HuH-7.5 (cell line): Measurements from ENCODE around the gene DMRT2.

Experiments
- DNase-seq: peaks from one replicate; pipeline ENCODE4 v3.0.0; 2011; ENCODE audit warnings: low spot score

Gene DMRT2

DNA sequence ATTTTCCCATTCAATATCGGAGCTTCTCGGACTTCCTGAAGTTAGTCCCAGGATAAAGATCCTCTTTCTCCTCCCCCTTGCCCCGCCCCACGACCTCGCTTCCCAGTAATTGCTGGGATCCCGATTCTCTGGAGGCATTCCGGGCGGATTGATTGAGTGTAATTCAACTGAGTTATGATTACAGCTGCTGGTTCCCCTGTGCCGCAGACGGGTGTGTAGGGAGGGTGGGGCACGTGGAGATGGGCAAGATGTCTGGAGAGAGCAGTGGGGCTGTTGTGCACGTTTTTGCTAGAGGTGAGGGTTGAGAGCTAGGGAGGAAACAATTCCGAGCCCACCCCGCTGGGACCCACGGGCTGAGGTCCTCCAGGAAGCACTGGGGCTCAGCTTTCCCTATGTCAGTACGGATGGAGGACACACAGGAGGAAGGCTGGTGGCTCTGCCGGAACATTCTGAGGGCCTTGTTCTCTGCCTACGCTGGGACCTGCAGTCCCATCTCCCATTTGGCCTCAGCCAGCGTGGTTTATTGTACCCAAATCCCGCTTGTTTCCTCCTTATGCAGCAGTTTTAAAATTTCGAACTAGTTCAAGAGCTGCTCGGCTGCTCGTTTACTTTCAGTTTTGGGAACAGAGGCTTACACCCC is 2.4 kb upstream of the DMRT2 start:
- no peak for DNase-seq

DNA sequence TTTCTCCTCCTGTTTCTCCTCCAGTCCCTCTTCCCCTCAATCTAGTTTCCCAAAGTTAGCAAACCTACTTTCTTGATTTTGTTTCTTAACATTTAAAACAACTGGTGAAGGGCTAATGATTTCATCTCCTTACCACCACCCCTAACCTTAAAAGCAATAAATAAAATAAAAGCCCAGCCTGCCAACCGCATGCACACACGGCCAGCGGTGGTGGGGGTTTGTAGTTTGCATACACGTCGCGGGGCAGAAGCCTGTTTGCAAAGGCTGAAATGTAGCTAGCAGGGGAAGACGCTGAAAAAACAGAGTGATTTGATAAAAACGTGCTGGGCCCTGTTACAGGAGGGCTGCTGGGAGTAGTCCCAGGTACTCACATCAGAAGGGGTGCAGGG is 1.9 kb upstream of the DMRT2 start:
- no peak for DNase-seq

DNA sequence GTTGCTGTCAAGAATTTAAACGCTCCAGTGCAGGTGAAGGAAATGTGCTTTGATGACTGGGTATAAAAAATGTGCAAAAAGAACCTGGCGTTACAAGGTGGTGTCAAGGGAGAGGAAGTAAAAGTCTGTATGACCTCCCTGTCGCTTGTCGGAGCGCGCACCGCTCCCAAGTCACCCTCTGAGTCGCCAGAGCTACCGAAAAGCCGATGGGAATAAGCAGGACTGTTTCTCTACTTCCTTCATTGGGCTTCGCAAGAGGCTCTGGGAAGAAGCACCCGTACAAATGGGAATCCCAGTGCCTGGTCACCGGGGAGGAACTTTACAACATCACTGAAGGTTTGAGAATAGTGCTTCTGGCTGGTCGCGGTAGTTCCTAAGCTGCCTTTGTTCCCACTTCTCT is 1.3 kb upstream of the DMRT2 start:
- DNase-seq: no peak

DNA sequence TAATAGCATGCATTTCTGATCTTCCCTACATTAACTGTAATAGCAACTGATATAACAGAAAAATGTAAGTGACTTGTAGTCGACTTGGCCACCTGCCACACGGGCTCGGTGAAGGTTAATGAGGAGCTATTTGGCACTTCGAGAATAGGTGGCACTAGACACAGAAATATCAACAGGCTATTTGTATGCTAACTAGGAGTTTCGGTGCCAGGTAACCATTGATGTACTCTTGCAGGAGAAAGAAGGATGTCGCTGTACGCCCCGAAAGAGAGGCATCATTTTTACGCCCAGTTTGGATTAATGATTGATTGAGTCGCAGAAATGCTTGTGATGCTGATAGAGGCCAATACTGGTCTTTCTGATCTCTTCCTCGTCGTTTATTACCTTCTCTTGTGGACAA is 516 bp upstream of the DMRT2 start:
- no peak for DNase-seq

DNA sequence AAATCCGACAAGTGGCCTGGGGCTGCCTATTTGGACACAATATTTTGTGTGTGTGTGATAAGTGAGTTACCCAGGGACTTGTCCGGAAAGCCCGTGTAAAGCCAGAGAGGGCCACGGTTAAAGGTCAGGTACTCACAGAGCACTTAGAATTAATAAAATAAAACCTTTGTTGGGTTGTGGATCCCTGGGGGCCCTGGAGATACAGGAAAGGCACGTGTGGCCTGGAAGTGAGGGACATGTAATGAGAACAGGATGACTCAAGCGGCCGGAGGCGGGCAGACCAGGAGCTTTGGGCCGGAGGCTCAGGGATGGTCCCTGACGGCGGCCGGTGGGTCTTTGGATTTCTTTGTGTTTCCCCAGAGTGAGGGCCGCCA is 1.0 kb downstream of the DMRT2 start:
- no peak for DNase-seq

DNA sequence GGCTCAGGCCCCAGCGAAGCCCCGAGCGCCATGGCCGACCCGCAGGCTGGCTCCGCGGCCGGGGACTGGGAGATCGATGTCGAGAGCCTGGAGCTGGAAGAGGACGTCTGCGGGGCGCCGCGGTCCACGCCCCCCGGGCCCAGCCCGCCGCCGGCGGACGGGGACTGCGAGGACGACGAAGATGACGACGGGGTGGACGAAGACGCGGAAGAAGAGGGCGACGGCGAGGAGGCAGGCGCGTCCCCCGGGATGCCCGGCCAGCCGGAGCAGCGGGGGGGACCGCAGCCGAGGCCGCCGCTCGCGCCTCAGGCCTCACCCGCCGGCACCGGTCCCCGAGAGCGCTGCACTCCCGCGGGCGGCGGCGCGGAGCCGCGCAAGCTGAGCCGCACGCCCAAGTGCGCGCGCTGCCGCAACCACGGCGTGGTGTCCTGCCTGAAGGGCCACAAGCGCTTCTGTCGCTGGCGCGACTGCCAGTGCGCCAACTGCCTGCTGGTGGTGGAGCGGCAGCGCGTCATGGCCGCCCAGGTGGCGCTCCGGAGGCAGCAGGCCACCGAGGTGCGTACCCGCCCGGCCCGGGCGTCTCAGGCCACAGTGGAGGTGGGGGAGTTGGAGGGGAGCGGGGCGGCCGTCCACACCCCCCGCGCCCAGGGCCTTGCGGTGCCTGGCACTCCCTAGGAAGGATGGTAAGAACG is 1.6 kb downstream of the DMRT2 start:
- no peak for DNase-seq

DNA sequence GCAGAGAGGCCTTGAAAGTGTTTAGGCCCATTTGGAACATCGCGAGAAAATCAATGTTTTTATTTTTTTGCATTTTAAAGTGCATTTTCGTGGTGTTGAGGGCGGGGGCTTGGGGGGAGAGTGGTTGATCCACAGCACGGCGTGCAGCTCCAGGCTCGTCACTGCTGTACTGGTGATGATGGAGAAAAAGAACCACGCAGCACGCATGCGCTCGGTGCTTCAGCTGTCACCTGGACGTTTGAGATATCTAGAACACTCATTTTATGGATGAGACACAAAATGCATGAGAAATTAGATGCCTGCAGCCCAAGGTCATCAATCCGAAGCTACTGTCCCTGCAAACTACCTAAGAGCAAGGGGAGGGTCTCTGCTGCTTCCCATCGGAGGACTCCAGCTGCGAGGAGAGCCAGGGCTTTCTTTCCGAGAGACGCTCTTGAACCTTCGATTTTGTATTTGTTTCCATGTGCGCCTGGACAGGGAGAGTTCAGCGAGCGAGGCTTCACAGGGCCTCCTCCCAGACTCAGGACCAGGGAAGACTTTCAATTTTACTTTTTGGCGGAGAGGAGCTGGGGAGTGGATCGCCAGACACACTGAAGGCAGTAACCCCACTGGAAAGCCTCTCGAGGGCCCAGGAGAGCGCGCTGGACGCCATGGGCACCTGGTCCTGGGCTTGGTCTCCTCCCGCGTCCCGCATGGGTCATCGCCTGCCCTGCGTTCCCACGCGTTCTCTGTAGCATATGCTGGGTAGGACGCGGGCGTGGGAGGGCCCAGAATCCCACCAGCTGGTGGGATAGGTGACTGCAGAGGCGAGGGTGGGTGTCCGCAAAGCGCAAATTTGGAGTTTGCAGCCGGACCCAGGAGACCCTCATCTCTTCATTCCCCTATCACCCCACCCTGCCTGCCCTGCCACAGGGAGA is 2.5 kb downstream of the DMRT2 start:
- DNase-seq: no peak

DNA sequence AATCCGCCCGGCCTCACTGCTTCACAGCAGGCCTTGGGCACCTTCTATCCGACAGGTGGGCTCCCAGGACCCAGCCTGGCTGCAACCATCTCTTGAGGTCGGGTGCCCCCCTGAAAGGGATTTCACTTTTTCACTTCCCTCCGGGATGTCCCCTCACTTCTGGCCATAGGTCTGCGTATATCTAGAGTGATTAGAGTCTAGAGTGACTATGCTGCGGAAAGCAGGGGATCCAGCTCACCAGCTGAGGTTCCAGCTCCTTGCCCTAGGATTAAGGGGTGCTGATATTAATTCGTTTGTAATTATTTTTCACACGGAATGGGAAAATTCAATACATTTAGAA is 3.1 kb downstream of the DMRT2 start:
- DNase-seq: no peak

DNA sequence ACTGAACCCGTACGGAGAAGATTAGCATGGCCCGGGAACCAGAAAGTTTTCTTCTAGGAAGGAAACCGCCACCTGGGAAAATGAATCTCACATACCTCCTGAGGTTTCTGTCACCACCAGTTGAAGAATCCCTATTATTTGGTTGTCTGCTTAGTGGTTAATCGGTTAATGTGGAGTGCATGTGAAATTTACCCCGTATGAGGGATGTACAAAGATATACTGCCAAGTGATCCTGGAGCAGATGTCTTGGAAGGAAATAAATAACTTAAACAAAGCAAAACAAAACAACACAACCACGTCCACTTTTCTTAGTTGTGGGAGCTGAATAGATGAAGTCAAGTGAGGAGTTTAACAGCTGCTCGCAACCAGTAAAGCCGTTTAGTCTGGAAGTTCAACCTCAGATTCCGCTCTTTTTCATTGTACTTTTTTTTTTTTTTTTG is 3.8 kb downstream of the DMRT2 start:
- no peak for DNase-seq

DNA sequence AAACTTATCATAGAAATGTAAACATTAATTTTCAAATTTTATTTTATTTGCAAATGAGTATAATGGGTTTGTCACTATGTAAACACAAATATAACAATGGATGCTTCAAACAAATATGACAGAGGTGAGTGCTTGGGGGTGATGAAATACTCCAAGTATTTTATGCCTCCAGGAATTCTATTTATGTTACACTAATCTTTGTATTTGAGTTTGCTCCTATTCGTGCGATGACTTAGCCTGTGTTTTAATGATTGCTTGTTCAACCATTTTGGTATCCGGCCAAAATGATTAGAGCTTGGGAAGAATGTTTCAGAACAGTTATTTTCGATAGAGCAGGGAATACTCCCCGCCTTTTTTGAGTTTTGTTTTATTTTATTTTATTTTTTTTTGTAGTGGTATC is 5.0 kb downstream of the DMRT2 start:
- no peak for DNase-seq

DNA sequence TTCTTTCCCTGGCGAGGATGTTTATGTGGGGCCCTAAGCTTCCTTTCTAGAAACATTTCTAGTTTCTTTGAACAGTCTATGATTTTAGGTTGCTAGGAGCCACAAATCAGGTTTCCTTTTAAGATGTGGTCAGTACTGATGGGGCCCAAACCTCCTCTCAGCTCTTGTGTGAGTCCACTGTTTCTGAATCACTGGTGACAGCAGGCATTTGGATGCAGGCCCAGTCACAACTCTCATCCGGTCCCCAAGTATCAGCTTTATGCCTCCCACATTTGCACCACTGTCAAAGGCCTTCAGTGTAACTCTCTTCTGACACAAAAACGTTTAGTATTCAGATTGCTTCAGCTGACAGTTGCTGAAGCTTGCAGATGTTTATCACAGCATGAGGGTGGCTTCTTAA is 7.8 kb downstream of the DMRT2 start:
- no peak for DNase-seq

DNA sequence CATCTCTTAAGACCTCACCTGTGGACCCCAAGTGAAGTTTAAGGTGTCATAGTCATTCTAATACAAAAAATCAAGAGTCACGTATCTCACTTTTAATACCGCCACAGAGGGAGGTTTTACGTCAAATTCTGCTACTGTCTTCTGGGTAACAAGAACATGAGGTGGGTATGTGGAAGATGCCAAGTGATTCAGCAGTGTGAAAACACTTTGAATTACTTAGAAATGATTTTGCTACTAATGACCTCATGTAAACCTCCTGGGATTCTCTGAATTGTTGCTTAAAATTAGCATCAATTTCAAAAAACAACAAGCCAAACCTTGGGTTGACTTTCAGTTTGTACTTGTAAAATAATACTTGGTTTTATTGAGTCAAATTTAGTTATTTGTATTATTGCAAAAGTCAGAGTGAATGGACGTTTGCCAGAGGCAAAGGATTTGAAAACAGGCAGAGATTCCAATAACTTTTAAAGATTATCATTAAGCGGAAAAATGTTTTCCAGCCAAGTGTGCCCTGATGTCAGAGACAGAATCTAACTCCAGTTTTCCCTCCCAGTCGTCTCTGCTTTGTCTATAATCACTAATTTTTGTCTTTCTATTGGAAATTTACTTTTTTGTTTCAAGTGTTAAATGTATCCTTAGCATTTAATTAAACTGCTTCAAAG is 8.8 kb downstream of the DMRT2 start:
- DNase-seq: no peak

DNA sequence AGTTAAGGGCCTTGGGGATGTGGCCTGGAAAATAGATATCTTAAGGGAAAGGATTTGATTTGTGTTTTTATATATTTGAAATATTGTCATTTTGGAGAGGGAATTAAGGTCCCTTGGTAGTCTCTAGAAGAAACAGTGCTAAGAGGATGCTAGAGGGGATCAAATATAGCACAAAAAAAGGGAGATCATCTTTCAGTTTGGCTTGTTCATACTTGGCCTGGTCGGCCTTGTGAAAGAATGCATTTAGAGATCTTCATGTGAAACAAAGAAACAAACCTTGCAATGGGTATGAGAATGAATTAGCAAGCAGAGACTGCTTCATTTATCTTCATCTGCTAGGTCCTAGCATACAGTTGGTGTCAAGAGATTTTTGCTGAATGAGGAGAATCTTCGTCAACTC is 15.0 kb downstream of the DMRT2 start:
- DNase-seq: no peak

DNA sequence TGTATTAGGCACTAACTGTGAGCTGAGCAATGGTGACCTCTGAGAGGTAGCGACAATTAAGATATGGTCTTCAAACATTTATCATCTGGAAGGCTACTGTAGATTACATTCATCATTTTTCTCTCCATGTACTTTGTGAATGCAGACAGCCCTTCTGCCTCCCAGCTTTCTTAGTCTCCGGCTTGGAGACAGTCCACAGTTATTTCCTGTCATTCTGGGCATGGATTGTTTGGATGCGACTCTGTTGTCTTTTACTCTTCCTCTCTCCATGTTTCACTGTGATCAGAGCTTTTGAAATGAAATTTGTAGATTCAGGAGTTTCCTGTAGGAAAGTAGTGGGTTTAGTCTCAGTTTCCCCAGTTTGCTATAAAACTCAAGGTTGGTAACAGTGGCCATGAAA is 20.5 kb downstream of the DMRT2 start:
- no peak for DNase-seq

DNA sequence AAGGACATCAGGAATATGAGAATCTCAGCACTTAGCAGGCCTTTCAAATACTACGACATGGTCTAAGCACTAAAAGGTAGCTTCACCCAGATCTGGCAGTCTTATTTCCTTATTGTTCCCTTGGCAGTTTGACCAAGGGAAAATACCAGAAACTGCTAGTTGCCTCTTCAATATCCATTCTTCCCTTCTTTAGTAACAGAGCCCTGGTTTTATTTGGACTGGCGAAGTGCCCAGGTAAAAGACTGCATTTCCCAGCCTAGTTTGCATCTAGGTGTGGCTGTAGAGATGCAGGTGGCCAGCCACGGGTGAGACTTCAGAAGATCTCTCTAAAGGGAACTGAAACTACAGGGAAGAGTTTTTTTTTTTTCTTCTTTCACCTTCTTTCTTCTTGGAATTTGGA is 21.6 kb downstream of the DMRT2 start:
- no peak for DNase-seq

DNA sequence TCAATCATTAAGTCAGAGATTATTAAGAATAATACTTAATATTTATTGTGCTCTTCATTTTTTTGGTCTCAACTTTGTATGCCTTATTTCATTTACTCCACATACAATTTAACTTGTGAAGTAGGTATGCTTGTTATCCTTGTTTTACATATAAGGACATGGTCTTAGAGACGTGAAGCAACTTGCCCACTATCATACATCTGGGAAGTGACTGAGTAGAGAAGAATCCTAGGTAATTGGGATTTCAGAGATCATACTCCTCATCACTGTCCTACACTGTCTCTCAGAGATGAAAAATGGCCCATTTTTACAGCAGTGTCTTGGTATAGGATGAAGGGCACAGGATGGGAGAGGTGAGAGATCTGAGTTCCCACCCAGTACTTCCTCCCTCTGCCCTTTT is 23.3 kb downstream of the DMRT2 start:
- DNase-seq: no peak

DNA sequence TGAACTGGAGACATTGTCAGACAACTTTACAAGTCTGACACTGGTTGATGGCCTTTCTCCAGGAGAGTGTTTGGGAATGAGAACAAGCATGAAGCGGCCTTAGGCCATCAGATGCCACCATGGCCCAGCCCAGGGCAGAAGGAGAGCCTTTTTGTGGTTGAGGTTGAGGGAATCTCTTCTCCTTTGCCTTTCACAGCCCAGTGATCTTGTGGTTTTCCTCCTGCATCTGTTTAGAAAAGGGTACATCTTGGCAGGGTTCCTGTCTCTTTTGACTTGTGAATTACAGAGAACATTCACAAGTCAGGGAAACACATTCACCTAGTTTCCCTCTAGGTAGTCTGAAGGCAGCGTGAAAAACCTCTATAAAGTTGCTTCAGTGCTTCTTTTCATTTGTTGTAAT is 27.5 kb downstream of the DMRT2 start:
- no peak for DNase-seq

DNA sequence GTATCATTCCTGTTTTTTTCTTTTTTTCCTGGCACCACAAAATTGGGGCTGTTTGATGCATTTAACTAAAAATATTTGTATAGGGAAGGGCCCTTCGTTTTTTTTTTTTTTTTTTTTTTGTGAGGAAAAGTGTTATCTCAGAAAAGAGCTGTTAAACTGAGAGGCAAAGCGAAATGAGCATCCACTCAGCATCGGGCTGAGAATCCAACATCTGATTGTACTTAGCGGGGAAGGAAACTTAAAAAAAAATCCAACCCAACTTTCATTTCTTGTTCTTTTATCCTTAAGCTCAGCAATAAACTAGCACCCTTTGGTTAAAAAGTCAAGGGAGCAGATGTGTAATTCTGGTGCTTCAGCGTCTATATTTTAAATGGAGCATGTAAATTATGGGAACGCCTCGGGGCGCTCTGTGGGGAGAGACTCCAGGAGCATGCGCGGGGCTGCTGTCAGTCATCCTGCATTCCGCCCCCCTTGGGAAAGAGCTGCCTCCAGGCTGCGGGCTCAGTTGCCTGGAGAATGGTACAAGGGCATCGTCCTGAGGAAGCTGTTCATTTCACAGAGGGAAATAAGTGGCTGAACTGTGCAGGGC is 33.3 kb downstream of the DMRT2 start:
- DNase-seq: no peak

DNA sequence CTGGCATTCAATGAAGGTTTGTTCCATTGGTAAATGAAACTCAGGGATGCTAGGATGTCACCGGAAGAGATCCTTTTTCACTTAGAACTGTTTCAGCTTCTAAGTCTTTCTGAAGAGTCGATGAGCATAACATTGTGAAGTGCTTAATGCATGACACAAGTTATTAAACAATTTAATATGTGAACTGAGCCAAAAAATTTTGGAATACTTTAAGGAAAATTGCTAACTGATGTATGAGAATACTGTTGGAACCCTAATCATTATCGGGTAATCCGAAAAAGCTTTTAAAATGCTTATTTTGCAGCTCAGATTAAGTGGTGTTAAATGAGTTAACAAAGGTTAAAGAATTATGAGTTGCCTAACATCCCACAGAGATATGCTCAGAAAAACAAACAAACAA is 34.9 kb downstream of the DMRT2 start:
- no peak for DNase-seq

DNA sequence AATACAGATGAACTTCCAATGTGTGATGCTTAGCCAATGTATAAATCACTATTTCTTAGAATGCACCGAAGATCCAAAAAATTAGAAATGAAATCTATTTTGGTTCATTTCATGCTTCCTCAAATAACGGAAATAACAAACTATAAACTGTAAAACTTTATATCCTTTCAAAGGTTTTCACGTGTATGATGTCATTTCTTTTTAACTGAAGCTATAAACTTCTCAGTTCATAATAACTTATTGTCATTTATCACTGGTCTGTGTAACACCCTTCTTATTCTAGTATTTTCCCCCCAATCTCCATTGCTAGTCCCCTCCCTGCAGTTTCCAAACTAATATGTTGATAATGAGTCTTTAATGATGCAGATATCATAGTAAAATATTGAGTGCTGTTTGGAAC is 36.4 kb downstream of the DMRT2 start:
- no peak for DNase-seq

DNA sequence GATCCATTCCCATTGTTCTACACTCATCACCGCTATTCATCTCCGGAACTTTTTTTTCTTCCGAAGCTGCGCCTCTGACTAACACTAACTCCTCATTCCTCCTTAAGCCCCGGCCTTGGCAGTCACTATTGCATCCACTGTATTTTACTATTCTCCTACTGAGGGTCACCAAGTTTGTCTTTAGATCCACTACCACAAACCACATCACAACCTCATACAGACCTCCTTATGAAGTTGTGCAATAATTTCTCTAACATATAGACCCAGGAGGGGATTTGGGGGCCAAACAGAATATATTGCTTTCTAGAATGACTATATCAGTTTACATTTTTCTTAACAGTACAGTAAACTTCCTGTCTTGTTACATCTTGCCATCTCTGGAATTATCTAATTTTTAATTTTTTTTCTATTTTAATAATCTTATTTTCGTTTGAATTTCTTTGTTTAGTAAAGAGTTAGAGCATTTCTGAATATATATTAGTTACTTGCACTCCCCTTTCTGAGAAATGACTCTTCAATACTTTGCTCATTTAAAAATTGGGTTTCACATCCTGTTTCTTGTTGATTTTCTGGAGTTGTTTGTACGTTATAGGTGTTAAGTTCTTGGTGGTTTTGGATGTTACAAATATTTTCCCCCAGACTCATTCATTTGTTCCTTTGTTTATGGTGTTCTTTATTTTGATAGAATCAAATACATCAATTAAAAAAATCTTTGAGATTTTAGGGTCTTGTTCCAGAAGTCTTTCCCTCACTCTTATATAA is 37.1 kb downstream of the DMRT2 start:
- no peak for DNase-seq

DNA sequence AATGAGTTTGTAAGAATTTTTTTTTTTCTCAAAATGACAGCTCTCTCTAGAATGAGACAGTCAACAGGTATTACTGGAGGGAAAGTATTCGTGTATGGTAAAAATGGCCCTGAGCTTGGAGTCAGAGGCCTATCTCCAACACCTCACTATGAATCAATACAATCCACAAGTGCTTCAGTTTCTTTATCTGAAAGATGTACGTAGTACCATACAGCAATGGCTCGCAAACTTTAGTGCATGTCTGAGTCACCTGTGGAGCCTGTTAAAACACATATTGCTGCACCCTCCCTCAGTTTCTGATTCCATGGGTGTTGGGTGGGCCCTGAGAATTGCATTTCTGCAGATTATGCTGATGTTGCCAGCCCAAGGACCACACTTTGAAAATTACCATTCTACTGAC is 44.6 kb downstream of the DMRT2 start:
- DNase-seq: no peak
